CD4-positive, alpha-beta T cell treated with Interleukin-17A for 1 hour (primary cell): ENCODE results near the gene PRICKLE1.
A peak's percentile ranks its signal among the peaks of the same experiment; 100 is the strongest.

Source experiments
- DNase-seq: peaks from one replicate; pipeline ENCODE4 v3.0.0-alpha.2; 2020

The PRICKLE1 gene

GRCh38 chr12:42588524-42589464 lies 752 bp downstream of the PRICKLE1 start:
- no peak for DNase-seq

GRCh38 chr12:42587601-42588523 lies 1.7 kb downstream of the PRICKLE1 start:
- DNase-seq: no peak

GRCh38 chr12:42586268-42586667 lies 3.3 kb downstream of the PRICKLE1 start:
- DNase-seq: no peak

DNA sequence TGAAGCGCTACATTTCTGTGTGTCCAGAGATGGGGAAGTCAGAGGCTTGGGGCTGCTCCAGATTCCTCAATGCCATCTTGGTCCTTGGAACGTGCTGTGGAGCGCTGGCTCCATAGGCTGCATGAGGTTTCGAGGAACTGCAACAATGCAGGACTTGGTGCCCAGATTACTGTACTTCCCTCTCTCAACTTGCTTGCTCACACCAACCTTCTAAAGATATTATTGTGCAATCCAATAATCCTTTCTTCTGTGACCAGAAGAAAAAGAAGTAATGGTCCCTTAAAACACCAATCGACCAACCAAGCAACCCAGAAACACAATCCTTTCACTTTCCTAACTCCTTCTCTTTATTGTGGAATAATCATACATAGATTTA lies 3.7 kb downstream of the PRICKLE1 start:
- no peak for DNase-seq

- no peak for DNase-seq
Observed at GRCh38 chr12:42585154-42585840, 4.2 kb downstream of the PRICKLE1 start.

GRCh38 chr12:42584651-42585111 lies 4.9 kb downstream of the PRICKLE1 start:
- no peak for DNase-seq

GRCh38 chr12:42583016-42583415 lies 6.5 kb downstream of the PRICKLE1 start:
- no peak for DNase-seq

DNA sequence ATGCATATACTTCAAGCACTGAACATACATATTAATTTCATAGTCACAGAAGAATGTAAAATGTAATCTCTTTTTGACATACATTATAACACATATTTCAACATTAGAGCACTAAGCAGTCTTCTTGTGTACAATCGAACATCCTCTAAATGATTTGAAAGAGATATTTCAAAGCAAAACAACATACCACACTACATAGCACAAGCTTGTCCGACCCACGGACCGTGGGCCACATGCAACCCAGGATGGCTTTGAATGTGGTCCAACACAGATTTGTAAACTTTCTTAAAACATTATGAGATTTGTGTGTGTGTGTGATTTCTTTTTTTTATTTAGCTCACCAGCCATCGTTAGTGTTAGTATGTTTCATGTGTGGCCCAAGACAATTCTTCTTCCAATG lies 7.0 kb downstream of the PRICKLE1 start:
- DNase-seq: no peak

DNA sequence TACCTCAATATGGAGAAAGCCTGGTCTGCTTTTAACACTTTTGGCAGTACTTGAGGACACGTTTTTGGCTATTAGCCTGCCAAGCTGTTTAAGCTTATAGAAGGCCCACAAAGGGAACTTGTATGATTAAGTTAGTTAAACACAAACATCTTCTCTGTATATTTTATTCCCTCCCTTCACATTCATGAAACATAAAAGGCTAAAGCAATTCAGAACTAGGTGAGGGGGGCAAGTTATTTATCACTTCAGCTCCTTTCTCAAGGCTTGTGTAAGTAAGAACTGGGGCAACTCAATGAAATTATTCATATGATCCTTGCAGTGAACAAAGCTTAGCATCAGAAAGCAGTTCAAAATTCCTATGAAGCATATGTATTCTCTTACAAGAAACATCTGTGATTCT lies 7.5 kb downstream of the PRICKLE1 start:
- DNase-seq: no peak

DNA sequence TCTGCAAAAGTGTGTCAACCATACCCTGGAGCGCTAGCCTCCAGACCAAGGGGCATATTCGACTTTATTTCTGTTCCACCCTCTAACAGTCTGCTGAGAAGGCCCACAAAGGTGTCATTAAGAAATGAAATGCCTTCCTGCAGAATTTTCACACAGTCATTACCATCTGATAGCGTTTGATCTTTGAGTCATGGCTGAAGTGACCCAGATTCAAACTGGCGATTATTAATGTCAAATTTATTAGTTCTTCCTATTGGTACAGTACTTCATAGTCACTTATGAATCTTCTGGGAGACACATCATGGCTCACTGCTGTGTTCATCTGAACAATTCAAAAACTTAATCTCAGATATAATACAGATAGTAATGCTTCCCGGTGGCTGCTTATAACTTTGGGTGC lies 13.2 kb downstream of the PRICKLE1 start:
- no peak for DNase-seq

GRCh38 chr12:42575717-42576116 lies 13.8 kb downstream of the PRICKLE1 start:
- no peak for DNase-seq

GRCh38 chr12:42574851-42575266 lies 14.7 kb downstream of the PRICKLE1 start:
- DNase-seq: no peak

GRCh38 chr12:42571327-42572009 lies 18.1 kb downstream of the PRICKLE1 start:
- no peak for DNase-seq

DNA sequence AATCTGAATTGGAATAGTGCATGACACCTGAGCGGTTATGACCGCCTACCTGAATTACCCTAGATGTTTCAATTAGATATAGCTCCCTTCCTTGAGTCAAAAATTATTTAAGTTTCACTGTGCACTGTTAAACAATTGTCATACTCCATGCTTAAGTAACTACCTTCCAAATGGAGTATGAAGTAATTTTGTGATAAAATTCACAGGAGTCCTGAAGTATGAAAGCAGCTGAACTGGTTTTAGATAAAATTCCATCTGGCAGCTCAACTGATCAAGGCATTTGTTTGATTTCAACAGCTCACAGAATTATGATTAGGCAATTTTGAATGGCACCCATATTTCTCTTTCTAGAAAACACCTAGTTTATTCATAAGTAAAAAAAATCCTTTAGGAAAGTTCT lies 19.5 kb downstream of the PRICKLE1 start:
- no peak for DNase-seq

DNA sequence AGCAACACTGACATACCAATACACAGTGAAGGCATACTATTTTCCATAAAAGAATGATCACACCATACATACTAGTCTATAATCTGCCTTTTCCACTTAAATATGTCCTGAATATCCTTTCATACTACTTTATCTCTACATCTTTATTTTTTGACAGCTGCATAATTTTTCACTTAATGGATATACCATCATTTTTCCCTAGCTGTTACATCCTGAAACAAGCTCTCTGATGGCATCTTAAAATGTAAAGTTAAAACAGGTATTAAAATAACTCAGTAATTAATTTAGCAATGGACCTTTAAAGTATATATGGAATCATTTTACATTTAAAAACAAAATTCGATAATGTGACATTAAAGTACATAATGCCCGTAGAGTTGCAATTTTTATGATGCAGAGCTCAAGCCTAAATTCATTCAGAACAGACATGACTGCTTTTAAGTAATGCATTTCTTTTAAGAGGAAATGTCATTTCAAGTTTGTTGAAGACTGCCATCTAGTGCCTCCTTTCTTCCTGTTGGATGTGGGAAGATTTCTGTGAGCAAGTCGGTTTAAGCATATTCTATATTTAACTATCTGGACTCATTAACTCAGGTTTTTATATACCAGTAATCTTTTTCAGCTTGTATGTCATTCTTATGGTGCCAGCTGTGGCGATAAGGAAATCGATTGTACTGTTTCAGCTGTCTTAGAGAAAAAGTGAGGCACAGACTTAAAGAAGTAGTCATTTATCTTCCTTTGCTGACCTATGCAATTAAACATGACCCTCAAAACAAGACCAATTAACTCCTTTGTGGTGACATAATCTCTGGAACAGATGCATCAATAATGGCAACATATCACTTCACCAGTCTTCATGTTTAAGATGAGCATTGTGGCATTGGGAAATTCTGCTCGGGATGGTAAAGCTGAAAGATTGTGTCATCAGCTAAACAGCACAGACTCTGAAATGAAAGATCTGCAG lies 20.3 kb downstream of the PRICKLE1 start:
- peak; percentile 11 for DNase-seq

- no peak for DNase-seq
Observed at GRCh38 chr12:42565633-42566032, 23.9 kb downstream of the PRICKLE1 start.

- no peak for DNase-seq
Observed at GRCh38 chr12:42564996-42565395, 24.6 kb downstream of the PRICKLE1 start.

DNA sequence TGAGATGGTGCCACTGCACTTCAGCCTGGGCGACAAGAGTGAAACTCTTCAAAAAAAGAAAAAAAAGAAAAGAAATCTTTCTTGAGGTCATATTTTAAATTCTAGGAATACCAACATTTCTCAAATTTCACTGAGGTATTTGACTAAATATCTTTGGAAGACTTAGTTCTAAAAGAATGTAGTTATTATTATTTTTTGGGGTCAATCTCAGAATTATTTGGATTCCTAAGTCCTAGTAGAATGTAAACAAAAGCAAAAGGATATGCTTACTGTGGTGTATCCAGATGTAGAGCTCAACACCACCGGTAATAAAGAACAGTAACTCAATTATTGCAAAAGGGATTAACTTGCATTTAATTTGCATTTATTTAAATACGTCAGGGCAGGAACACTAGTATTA lies 25.0 kb downstream of the PRICKLE1 start:
- no peak for DNase-seq

DNA sequence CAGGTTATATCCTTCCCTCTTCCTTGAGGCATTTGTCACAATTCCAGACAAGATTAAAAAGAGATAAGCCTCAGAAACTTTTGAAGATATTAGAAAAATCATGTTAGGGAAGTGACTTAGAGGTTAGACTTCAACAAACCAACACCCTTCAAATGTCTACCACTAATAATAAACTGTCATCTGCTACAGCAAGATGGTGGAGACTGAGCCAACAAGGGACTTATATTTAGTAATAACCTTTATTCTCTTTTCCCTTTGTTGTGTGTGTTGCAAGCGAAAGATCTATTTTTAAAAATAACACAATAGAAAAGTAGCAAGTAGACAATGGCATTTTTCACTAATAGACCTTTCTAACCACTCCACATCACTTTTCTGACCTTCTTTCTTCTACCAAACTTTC lies 28.6 kb downstream of the PRICKLE1 start:
- no peak for DNase-seq

DNA sequence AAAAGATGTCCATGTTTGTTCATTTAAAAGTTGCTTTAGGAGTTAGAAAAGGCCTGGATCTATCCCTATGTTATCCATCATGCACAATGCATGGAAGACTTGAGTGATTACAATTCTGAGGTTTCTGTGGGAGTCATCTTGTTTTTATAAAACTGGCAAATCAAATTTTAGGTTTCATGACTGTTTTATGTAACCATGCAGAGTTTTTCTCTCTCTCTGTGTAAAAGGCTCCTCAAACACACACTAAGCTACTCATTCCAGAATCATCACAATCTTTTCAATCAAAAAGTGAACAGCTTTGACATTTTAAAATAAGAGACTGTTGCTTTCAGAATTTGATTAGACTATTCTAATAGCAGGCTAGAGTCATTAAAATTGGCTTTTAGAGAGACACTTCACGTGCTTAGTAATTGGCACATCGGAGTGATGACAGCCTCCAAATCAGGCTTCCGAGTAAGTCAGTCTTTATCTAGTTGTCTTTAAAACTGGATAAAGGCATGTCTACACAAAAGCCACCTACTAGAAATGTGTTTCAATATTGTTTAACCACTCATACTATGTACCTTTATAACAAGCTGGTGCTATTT lies 31.9 kb downstream of the PRICKLE1 start:
- no peak for DNase-seq

- DNase-seq: no peak
Observed at GRCh38 chr12:42556917-42557316, 32.6 kb downstream of the PRICKLE1 start.
